HEK293 (cell line): ENCODE data around the gene GAS7.
"Not testable (repeated sequence)": the region's sequence is repeated elsewhere in the genome, so short reads cannot be mapped to it uniquely, and the experiment has no call there.

ENCODE experiments used
- CTCF ChIA-PET: fragments of 350-600 bp; formaldehyde crosslinking; extraction: SDS; loops from one replicate; lab custom pipeline; 2021; ENCODE audit warnings: antibody characterized with exemption; lab: Yijun Ruan, JAX
- POLR2A ChIA-PET: fragments of 300-600 bp; formaldehyde crosslinking; extraction: SDS; loops from one replicate; lab custom pipeline; 2020; ENCODE audit warnings: antibody characterized with exemption, inconsistent platforms; lab: Yijun Ruan, JAX
- H3K27ac ChIP-seq: fragments of 200-500 bp; sonication (Bioruptor generic); 2 replicates; pipeline ENCODE4 v1.5.1; 2014; ENCODE audit warnings: low read depth, low read length, control low read depth, inconsistent platforms; ENCODE audit errors: extremely low read depth
- H3K36me3 ChIP-seq, 2 experiments: fragments of 200-500 bp in 1 of 2; sonication (Bioruptor generic) in 1 of 2; 1 replicate in 1 of 2; 2 replicates in 1 of 2; pipeline ENCODE4 v1.5.1; 2014 to 2017; ENCODE audit warnings: inconsistent platforms in 2 of 2, low read length in 2 of 2; ENCODE audit not compliant: control insufficient read depth in 2 of 2, insufficient read depth in 1 of 2
- H3K4me1 ChIP-seq: fragments of 200-500 bp; sonication (Bioruptor generic); 2 replicates; pipeline ENCODE4 v1.5.1; 2014; ENCODE audit warnings: mild to moderate bottlenecking, low read length, inconsistent platforms; ENCODE audit not compliant: control insufficient read depth, insufficient read depth
- H3K4me3 ChIP-seq: 2 replicates; pipeline ENCODE4 v1.5.1; 2011; ENCODE audit warnings: low read depth, mild to moderate bottlenecking, control low read depth, low read length, moderate library complexity
- H3K9me3 ChIP-seq: fragments of 200-500 bp; sonication (Bioruptor generic); 2 replicates; pipeline ENCODE4 v1.5.1; 2014; ENCODE audit warnings: low read depth, low read length, inconsistent platforms; ENCODE audit not compliant: control insufficient read depth, insufficient read depth
- EGR2 ChIP-seq: fragments of 450-650 bp; formaldehyde crosslinking; IDR thresholded peaks from 2 replicates; pipeline ENCODE4 v1.5.1; 2016; ENCODE audit warnings: low read depth, missing biosample characterization, missing genetic modification characterization
- SALL2 ChIP-seq: fragments of 450-650 bp; formaldehyde crosslinking; IDR thresholded peaks from 2 replicates; pipeline ENCODE4 v1.5.0; 2017; ENCODE audit warnings: missing biosample characterization, mild to moderate bottlenecking, missing genetic modification characterization, borderline replicate concordance
- WT1 ChIP-seq: fragments of 450-650 bp; formaldehyde crosslinking; IDR thresholded peaks from 2 replicates; pipeline ENCODE4 v1.5.1; 2016; ENCODE audit warnings: missing biosample characterization, missing genetic modification characterization
- ZFHX2 ChIP-seq: fragments of 450-650 bp; formaldehyde crosslinking; conservative IDR thresholded peaks from 2 replicates; pipeline ENCODE4 v1.5.1; 2016; ENCODE audit warnings: missing biosample characterization, missing genetic modification characterization
- ZFP37 ChIP-seq: fragments of 450-650 bp; formaldehyde crosslinking; IDR thresholded peaks from 2 replicates; pipeline ENCODE4 v1.5.1; 2016; ENCODE audit warnings: missing biosample characterization, missing genetic modification characterization
- ZNF146 ChIP-seq: fragments of 450-650 bp; formaldehyde crosslinking; IDR thresholded peaks from 2 replicates; pipeline ENCODE4 v1.5.1; 2016; ENCODE audit warnings: missing biosample characterization, missing genetic modification characterization
- ZNF23 ChIP-seq: fragments of 450-650 bp; formaldehyde crosslinking; IDR thresholded peaks from 2 replicates; pipeline ENCODE4 v1.5.1; 2016; ENCODE audit warnings: missing biosample characterization, missing genetic modification characterization, borderline replicate concordance
- ZNF292 ChIP-seq: fragments of 450-650 bp; formaldehyde crosslinking; IDR thresholded peaks from 2 replicates; pipeline ENCODE4 v1.5.1; 2016; ENCODE audit warnings: low read depth, missing biosample characterization, missing genetic modification characterization, borderline replicate concordance
- ZNF324 ChIP-seq: fragments of 450-650 bp; formaldehyde crosslinking; IDR thresholded peaks from 2 replicates; pipeline ENCODE4 v1.5.1; 2016; ENCODE audit warnings: missing biosample characterization, missing genetic modification characterization
- ZNF335 ChIP-seq: fragments of 450-650 bp; formaldehyde crosslinking; conservative IDR thresholded peaks from 2 replicates; pipeline ENCODE4 v1.5.1; 2016; ENCODE audit warnings: missing biosample characterization, missing genetic modification characterization
- ZNF341 ChIP-seq: fragments of 450-650 bp; formaldehyde crosslinking; IDR thresholded peaks from 2 replicates; pipeline ENCODE4; 2016; ENCODE audit warnings: low read depth, missing biosample characterization, missing genetic modification characterization
- ZNF394 ChIP-seq: fragments of 450-650 bp; formaldehyde crosslinking; IDR thresholded peaks from 2 replicates; pipeline ENCODE4 v1.5.1; 2016; ENCODE audit warnings: missing biosample characterization, missing genetic modification characterization, mild to moderate bottlenecking, moderate library complexity, borderline replicate concordance
- ZNF600 ChIP-seq: fragments of 450-650 bp; formaldehyde crosslinking; IDR thresholded peaks from 2 replicates; pipeline ENCODE4 v1.5.1; 2016; ENCODE audit warnings: missing biosample characterization, missing genetic modification characterization
- ZNF658 ChIP-seq: fragments of 450-650 bp; formaldehyde crosslinking; IDR thresholded peaks from 2 replicates; pipeline ENCODE4; 2016; ENCODE audit warnings: missing biosample characterization, missing genetic modification characterization
- TF ChIP-seq, protein P1 (sequence below): fragments of 450-650 bp; formaldehyde crosslinking; IDR thresholded peaks from 2 replicates; pipeline ENCODE4 v1.5.1; 2016; ENCODE audit warnings: missing biosample characterization, missing genetic modification characterization
- TF ChIP-seq, protein P2 (sequence below): fragments of 450-650 bp; formaldehyde crosslinking; IDR thresholded peaks from 2 replicates; pipeline ENCODE4 v1.5.1; 2016; ENCODE audit warnings: missing biosample characterization, missing genetic modification characterization
- TF ChIP-seq, protein P3 (sequence below): fragments of 450-650 bp; formaldehyde crosslinking; IDR thresholded peaks from 2 replicates; pipeline ENCODE4; 2016; ENCODE audit warnings: missing biosample characterization, missing genetic modification characterization
- TF ChIP-seq, protein P4 (sequence below): fragments of 450-650 bp; IDR thresholded peaks from 2 replicates; pipeline ENCODE4 v1.5.1; 2018; ENCODE audit warnings: missing biosample characterization, missing genetic modification characterization
- TF ChIP-seq, protein P5 (sequence below): fragments of 450-650 bp; formaldehyde crosslinking; IDR thresholded peaks from 2 replicates; pipeline ENCODE4 v1.5.1; 2017; ENCODE audit warnings: missing biosample characterization, mild to moderate bottlenecking, missing genetic modification characterization, moderate library complexity

Gene GAS7

DNA sequence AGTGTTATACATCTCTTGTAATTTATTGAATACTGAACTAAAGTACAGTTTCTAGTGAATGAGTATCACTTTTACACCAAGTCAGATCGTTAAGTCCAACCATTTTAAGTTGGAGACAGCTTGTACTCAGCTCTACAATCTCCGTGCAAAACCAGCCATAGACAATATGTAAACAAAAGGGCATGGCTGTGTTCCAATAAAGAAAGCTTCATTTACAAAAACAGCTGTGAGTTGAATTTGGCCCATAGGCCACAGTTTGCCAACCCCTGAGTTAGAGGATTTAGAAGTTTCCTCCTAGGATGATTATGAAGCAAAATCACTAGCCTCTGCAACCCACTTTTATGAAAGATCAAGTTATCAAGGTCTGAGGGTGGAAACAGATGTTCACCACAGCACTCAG lies 187.7 kb downstream of the GAS7 start (continued):
- TF ChIP-seq, protein P1, sequence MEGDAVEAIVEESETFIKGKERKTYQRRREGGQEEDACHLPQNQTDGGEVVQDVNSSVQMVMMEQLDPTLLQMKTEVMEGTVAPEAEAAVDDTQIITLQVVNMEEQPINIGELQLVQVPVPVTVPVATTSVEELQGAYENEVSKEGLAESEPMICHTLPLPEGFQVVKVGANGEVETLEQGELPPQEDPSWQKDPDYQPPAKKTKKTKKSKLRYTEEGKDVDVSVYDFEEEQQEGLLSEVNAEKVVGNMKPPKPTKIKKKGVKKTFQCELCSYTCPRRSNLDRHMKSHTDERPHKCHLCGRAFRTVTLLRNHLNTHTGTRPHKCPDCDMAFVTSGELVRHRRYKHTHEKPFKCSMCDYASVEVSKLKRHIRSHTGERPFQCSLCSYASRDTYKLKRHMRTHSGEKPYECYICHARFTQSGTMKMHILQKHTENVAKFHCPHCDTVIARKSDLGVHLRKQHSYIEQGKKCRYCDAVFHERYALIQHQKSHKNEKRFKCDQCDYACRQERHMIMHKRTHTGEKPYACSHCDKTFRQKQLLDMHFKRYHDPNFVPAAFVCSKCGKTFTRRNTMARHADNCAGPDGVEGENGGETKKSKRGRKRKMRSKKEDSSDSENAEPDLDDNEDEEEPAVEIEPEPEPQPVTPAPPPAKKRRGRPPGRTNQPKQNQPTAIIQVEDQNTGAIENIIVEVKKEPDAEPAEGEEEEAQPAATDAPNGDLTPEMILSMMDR (tag by site-specific recombination) = no peak
- TF ChIP-seq, all 188 proteins: peak for 0

DNA sequence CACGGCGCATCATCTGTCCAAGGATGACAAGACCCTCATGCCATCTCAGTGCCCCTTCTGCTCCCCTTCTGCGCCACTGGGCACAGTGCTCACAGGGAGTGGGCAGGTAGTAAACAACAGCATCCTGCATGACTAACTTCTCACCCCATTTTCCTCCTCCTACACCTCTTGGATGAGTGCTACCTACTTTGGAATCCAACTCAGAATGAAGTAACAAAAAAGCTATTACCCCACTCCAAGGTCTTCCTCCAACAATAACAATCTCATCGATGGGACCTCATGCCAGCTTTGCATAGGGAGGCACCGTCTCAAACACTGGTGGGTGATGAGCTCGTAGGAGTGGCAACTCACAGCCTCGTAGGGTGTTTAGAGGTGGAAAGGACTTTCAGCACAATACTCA lies 194.7 kb downstream of the GAS7 start:
- POLR2A ChIA-PET = no interaction called here
- no peak overlapping the region for H3K27ac ChIP-seq
- H3K9me3 ChIP-seq = no peaks in the 10 kb centered on the region
- TF ChIP-seq ZNF394 (tag by site-specific recombination) = no peak
- TF ChIP-seq, protein P2, sequence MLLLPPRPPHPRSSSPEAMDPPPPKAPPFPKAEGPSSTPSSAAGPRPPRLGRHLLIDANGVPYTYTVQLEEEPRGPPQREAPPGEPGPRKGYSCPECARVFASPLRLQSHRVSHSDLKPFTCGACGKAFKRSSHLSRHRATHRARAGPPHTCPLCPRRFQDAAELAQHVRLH = no peak
- peak; percentile 80 for TF ChIP-seq ZFHX2 (tag by site-specific recombination)
- peak; percentile 65; the same call in 1 of the 2 replicates for TF ChIP-seq EGR2 (tag by site-specific recombination)
- TF ChIP-seq ZNF292 (tag by site-specific recombination) = no peak
- no peak for TF ChIP-seq ZNF658 (tag by site-specific recombination)
- TF ChIP-seq, all 188 proteins: peak for 2
- H3K4me3 ChIP-seq = no peak overlapping the region
- no peaks in the 10 kb centered on the region for H3K36me3 ChIP-seq
- CTCF ChIA-PET = interaction anchor here (1.0 kb wide), 1 partner anchor 16 kb away, joined by 3 read pairs; no protein-coding TSS in a partner anchor
- no peaks in the 10 kb centered on the region for H3K4me1 ChIP-seq

DNA sequence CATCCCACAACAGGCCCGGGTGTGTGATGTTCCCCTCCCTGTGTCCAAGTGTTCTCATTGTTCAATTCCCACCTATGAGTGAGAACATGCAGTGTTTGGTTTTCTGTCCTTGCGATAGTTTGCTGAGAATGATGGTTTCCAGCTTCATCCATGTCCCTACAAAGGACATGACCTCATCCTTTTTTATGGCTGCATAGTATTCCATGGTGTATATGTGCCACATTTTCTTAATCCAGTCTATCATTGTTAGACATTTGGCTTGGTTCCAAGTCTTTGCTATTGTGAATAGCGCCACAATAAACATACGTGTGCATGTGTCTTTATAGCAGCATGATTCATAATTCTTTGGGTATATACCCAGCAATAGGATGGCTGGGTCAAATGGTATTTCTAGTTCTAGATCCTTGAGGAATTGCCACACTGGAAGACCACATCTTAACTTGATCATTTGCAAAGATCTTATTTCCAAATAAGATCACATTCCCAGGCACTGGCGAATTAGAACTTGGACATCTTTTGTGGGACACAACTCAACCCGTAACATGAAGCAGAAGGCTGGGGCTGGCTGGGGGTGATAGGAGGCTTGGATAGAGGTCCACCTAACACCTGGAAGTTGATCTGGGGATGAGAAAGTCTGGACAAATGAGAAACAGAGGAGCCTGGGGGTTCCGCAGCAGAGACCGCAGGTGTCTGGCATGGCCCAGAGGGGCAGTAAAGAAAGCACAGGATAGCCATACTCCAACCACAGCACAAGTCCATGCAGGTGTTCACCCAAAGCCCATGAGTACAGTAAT lies 195.6 kb downstream of the GAS7 start:
- not testable (repeated sequence) for H3K27ac ChIP-seq, H3K9me3 ChIP-seq
- TF ChIP-seq, protein P2 = peak; percentile 69; the same call in 1 of the 2 replicates
- peak; percentile 95 for TF ChIP-seq ZNF146 (tag by site-specific recombination)
- TF ChIP-seq, all 188 proteins: peak for 2; not testable (repeated sequence) for 186
- H3K4me3 ChIP-seq, POLR2A ChIA-PET, H3K36me3 ChIP-seq, H3K4me1 ChIP-seq: not testable (repeated sequence)
- CTCF ChIA-PET = interaction anchor here (1.0 kb wide), 1 partner anchor 15 kb away, joined by 3 read pairs; no protein-coding TSS in a partner anchor

DNA sequence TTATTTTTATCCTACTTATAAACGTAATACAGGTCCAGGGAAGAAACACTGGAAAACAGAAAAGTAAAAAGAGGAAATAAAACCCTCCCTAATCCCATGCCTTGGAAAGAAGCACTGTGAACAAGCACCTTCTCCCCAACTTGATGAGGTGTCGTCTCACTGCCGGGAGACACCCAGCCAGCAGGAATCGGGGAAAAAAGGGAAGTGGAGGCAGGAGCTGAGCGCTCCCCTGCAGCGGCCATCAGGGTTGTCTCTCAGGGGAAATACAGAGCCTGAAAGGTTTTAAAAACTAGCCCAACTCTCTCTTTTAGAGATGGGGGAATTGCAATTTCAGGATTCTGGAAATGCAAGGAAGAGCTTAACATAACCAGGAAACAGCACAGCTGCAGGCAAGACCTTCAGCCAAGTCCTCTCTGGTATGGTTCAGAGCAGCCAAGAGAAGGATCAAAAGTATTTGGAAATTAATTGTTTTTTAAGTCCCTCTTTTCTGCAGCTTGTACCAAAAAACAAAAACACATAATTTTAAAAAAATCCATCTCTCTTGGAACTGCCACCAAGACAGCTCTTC lies 197.0 kb downstream of the GAS7 start:
- no peak overlapping the region for H3K27ac ChIP-seq
- ChIA-PET POLR2A (no interaction called here), CTCF (interaction anchor here (0.5 to 1.2 kb wide), 4 partner anchors 14 to 1907 kb away, joined by 3 to 7 read pairs (median 4); no protein-coding TSS in a partner anchor)
- no peaks in the 10 kb centered on the region for H3K36me3 ChIP-seq
- H3K9me3 ChIP-seq = no peaks in the 10 kb centered on the region
- H3K4me1 ChIP-seq = no peaks in the 10 kb centered on the region
- no peak overlapping the region for H3K4me3 ChIP-seq
- TF ChIP-seq, protein P3, sequence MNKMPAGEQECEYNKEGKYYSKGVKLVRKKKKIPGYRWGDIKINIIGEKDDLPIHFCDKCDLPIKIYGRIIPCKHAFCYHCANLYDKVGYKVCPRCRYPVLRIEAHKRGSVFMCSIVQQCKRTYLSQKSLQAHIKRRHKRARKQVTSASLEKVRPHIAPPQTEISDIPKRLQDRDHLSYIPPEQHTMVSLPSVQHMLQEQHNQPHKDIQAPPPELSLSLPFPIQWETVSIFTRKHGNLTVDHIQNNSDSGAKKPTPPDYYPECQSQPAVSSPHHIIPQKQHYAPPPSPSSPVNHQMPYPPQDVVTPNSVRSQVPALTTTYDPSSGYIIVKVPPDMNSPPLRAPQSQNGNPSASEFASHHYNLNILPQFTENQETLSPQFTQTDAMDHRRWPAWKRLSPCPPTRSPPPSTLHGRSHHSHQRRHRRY (tag by site-specific recombination) = no peak
- TF ChIP-seq, protein P4, sequence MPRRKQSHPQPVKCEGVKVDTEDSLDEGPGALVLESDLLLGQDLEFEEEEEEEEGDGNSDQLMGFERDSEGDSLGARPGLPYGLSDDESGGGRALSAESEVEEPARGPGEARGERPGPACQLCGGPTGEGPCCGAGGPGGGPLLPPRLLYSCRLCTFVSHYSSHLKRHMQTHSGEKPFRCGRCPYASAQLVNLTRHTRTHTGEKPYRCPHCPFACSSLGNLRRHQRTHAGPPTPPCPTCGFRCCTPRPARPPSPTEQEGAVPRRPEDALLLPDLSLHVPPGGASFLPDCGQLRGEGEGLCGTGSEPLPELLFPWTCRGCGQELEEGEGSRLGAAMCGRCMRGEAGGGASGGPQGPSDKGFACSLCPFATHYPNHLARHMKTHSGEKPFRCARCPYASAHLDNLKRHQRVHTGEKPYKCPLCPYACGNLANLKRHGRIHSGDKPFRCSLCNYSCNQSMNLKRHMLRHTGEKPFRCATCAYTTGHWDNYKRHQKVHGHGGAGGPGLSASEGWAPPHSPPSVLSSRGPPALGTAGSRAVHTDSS = no peak
- TF ChIP-seq, protein P5, sequence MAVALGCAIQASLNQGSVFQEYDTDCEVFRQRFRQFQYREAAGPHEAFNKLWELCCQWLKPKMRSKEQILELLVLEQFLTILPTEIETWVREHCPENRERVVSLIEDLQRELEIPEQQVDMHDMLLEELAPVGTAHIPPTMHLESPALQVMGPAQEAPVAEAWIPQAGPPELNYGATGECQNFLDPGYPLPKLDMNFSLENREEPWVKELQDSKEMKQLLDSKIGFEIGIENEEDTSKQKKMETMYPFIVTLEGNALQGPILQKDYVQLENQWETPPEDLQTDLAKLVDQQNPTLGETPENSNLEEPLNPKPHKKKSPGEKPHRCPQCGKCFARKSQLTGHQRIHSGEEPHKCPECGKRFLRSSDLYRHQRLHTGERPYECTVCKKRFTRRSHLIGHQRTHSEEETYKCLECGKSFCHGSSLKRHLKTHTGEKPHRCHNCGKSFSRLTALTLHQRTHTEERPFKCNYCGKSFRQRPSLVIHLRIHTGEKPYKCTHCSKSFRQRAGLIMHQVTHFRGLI (tag by site-specific recombination) = no peak
- TF ChIP-seq ZNF23 (tag by site-specific recombination) (no peak), ZNF600 (tag by site-specific recombination) (no peak), ZFP37 (tag by site-specific recombination) (no peak), ZNF341 (tag by site-specific recombination) (no peak), WT1 (tag by site-specific recombination) (no peak), ZNF335 (tag by site-specific recombination) (no peak), SALL2 (tag by site-specific recombination) (no peak), ZNF324 (no peak)
